Measurements from ENCODE around the gene CTCF. TPM values are rescaled to one million over a fixed set of nuclear protein-coding genes. Genes with fewer than 3 reads are reported as not detected.

Gene CTCF
- total and polyA plus RNA-seq, 2 experiments from 2014 or later, result 64.5 to 72.3 TPM

- no peak for TF ChIP-seq ZNF462 (CRISPR knock-in tag; IDR thresholded peaks at IDR 0.05)
Measured at GRCh38 chr16:67661886-67662652, 99.7 kb downstream of the CTCF start (continued).

GRCh38 chr16:67662653-67663010, 100.3 kb downstream of the CTCF start:
- H3K9me2 ChIP-seq (ENCODE audit: insufficient read depth), result no peaks in the 10 kb centered on the region
- Mint-ChIP-seq H3K4me3 (no peak overlapping the region), H3K27me3 (ENCODE audit: insufficient read depth, low read depth, poor library complexity) (peaks cover 32% of the 10 kb centered on the region), H3K9me3 (no peaks in the 10 kb centered on the region; the same call in 2 of the 3 replicates), H3K36me3 (ENCODE audit: low read depth) (peaks cover 3% of the 10 kb centered on the region), H3K4me1 (peaks cover 20% of the 10 kb centered on the region), H3K27ac (no peak overlapping the region)
- no peak overlapping the region for H3K27ac ChIP-seq (ENCODE audit: low read depth)
- H3K79me2 ChIP-seq (replicated peaks; ENCODE audit: insufficient read depth), result no peaks in the 10 kb centered on the region
- H3F3A ChIP-seq (replicated peaks; ENCODE audit: low read depth), result peaks cover 27% of the 10 kb centered on the region
- ATAC-seq (no peak), DNase-seq (ENCODE audit: low spot score) (no peak)
- H2AFZ ChIP-seq, result no peak overlapping the region
- no peak overlapping the region for H3K4me3 ChIP-seq
- H3K36me3 ChIP-seq (ENCODE audit: insufficient read depth), result no peaks in the 10 kb centered on the region
- no peak overlapping the region for H3K4me2 ChIP-seq
- peaks cover 10% of the 10 kb centered on the region for H3K27me3 ChIP-seq (ENCODE audit: insufficient read depth)
- H3K4me1 ChIP-seq (ENCODE audit: insufficient read depth), result peaks cover 13% of the 10 kb centered on the region; the same call in 1 of the 2 replicates
- H4K20me1 ChIP-seq (replicated peaks; ENCODE audit: insufficient read depth), result peaks cover 5% of the 10 kb centered on the region; the same call in 1 of the 2 replicates
- no peak for TF ChIP-seq ZNF114 (CRISPR knock-in tag; IDR thresholded peaks at IDR 0.05)
- no peak for TF ChIP-seq REST (IDR thresholded peaks at IDR 0.05; ENCODE audit: unreplicated experiment)
- TF ChIP-seq EZH2phosphoT487 (IDR thresholded peaks at IDR 0.05; ENCODE audit: unreplicated experiment), result no peak
- no peak for TF ChIP-seq CTCF (conservative IDR thresholded peaks at IDR 0.05; ENCODE audit: low read depth in 2 of 2)
- TF ChIP-seq ETS1 (IDR thresholded peaks at IDR 0.05), result no peak
- TF ChIP-seq NANOG (IDR thresholded peaks at IDR 0.05; ENCODE audit: borderline replicate concordance), result no peak
- TF ChIP-seq CREB1 (CRISPR knock-in tag; IDR thresholded peaks at IDR 0.05; ENCODE audit: low read depth), result no peak
